ENCODE results near the gene HOGA1.
"Not testable (repeated sequence)": the region's sequence is repeated elsewhere in the genome, so short reads cannot be mapped to it uniquely, and the experiment has no call there.

The HOGA1 gene

GRCh38 chr10:97562329-97562728 is 21.9 kb upstream of the HOGA1 start:
- not testable (repeated sequence) for H3K27me3 ChIP-seq (replicated peaks; ENCODE audit: insufficient read depth, low read length); H3K27ac ChIP-seq (ENCODE audit: low read length); H3K36me3 ChIP-seq (replicated peaks; ENCODE audit: insufficient read depth, low read length); H3K4me2 ChIP-seq (ENCODE audit: low read depth, low read length); H4K20me1 ChIP-seq (ENCODE audit: insufficient read depth, low read length); H3K4me3 ChIP-seq (ENCODE audit: low read length); H3K9me3 ChIP-seq (replicated peaks; ENCODE audit: insufficient read depth, low read length); H3K9me2 ChIP-seq (replicated peaks; ENCODE audit: insufficient read depth, low read length); H3K79me2 ChIP-seq (ENCODE audit: low read length); DNase-seq; H3K4me1 ChIP-seq (ENCODE audit: low read length); H3F3A ChIP-seq (ENCODE audit: insufficient read depth, low read length); H2AFZ ChIP-seq (ENCODE audit: low read length); H3K9ac ChIP-seq (ENCODE audit: low read length)

- no peaks in the 10 kb centered on the region for H3K79me2 ChIP-seq (ENCODE audit: low read length)
Measured at GRCh38 chr10:97563337-97563736, 20.9 kb upstream of the HOGA1 start.

GRCh38 chr10:97564776-97565175 is 19.4 kb upstream of the HOGA1 start:
- Histone ChIP-seq H3K9ac (ENCODE audit: low read length) (no peak overlapping the region), H4K20me1 (ENCODE audit: insufficient read depth, low read length) (no peaks in the 10 kb centered on the region), H3K4me2 (ENCODE audit: low read depth, low read length) (no peak overlapping the region), H3K9me3 (replicated peaks; ENCODE audit: insufficient read depth, low read length) (no peaks in the 10 kb centered on the region), H3F3A (ENCODE audit: insufficient read depth, low read length) (no peaks in the 10 kb centered on the region), H3K4me1 (ENCODE audit: low read length) (no peaks in the 10 kb centered on the region), H3K9me2 (replicated peaks; ENCODE audit: insufficient read depth, low read length) (no peaks in the 10 kb centered on the region), H3K27me3 (replicated peaks; ENCODE audit: insufficient read depth, low read length) (no peaks in the 10 kb centered on the region), H2AFZ (ENCODE audit: low read length) (no peak overlapping the region), H3K4me3 (ENCODE audit: low read length) (no peak overlapping the region), H3K79me2 (ENCODE audit: low read length) (no peaks in the 10 kb centered on the region), H3K36me3 (replicated peaks; ENCODE audit: insufficient read depth, low read length) (no peaks in the 10 kb centered on the region), H3K27ac (ENCODE audit: low read length) (no peak overlapping the region)
- DNase-seq = no peak
- no peak for TF ChIP-seq EZH2 (optimal IDR thresholded peaks at IDR 0.05; ENCODE audit: low read depth, low read length)
- no peak for TF ChIP-seq EZH2phosphoT487 (IDR thresholded peaks at IDR 0.05; ENCODE audit: low read length)

More at GRCh38 chr10:97563337-97563736, 20.9 kb upstream of the HOGA1 start:
- no peaks in the 10 kb centered on the region for H3K36me3 ChIP-seq (replicated peaks; ENCODE audit: insufficient read depth, low read length)
- H3K9me3 ChIP-seq (replicated peaks; ENCODE audit: insufficient read depth, low read length) = no peaks in the 10 kb centered on the region
- H3K9ac ChIP-seq (ENCODE audit: low read length) = no peak overlapping the region
- no peak for TF ChIP-seq EZH2 (optimal IDR thresholded peaks at IDR 0.05; ENCODE audit: low read depth, low read length)
- TF ChIP-seq EZH2phosphoT487 (IDR thresholded peaks at IDR 0.05; ENCODE audit: low read length) = no peak
- TF ChIP-seq, protein P1, sequence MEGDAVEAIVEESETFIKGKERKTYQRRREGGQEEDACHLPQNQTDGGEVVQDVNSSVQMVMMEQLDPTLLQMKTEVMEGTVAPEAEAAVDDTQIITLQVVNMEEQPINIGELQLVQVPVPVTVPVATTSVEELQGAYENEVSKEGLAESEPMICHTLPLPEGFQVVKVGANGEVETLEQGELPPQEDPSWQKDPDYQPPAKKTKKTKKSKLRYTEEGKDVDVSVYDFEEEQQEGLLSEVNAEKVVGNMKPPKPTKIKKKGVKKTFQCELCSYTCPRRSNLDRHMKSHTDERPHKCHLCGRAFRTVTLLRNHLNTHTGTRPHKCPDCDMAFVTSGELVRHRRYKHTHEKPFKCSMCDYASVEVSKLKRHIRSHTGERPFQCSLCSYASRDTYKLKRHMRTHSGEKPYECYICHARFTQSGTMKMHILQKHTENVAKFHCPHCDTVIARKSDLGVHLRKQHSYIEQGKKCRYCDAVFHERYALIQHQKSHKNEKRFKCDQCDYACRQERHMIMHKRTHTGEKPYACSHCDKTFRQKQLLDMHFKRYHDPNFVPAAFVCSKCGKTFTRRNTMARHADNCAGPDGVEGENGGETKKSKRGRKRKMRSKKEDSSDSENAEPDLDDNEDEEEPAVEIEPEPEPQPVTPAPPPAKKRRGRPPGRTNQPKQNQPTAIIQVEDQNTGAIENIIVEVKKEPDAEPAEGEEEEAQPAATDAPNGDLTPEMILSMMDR (IDR thresholded peaks at IDR 0.05; ENCODE audit: low read length) = no peak
- no peaks in the 10 kb centered on the region for H4K20me1 ChIP-seq (ENCODE audit: insufficient read depth, low read length)
- H3F3A ChIP-seq (ENCODE audit: insufficient read depth, low read length) = no peaks in the 10 kb centered on the region
- no peak overlapping the region for H3K27ac ChIP-seq (ENCODE audit: low read length)
- no peaks in the 10 kb centered on the region for H3K4me1 ChIP-seq (ENCODE audit: low read length)
- H3K4me3 ChIP-seq (ENCODE audit: low read length) = no peak overlapping the region
- H3K27me3 ChIP-seq (replicated peaks; ENCODE audit: insufficient read depth, low read length) = no peaks in the 10 kb centered on the region
- no peak overlapping the region for H3K4me2 ChIP-seq (ENCODE audit: low read depth, low read length)
- H3K9me2 ChIP-seq (replicated peaks; ENCODE audit: insufficient read depth, low read length) = no peaks in the 10 kb centered on the region
- H2AFZ ChIP-seq (ENCODE audit: low read length) = no peak overlapping the region
- DNase-seq = no peak

DNA sequence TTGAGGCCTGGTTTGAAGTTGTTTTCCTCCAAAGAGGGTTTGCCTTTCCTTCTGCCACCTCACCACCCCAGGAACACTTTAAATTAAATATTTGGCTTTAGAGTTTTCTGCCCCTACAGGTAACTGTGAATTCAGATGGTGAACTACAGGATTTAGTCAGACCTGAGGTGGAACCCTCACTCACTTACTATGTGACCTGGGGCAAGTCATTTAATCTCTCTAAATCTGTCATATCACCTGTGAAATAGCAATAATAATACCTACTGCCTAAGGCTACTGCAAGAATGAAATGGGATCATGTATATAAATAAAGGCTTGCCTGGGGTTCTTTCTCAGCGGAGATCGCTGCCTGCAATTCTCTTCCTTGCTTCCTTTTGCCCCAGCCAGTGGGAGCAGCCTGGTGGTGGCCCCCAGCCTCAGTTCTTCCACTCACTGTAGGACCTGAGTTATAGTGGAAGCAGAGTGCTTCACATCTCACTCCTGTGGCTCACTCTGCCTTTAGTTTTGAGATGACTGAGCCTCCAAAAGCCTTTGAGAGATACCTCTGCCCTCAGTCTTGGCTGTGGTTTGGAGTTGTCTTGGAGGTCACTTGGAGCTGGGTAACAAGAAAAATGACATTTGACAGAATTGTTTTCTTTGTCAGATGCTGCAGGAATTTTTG is 17.7 kb upstream of the HOGA1 start:
- H3K9me2 ChIP-seq (replicated peaks; ENCODE audit: insufficient read depth, low read length) = no peaks in the 10 kb centered on the region
- no peaks in the 10 kb centered on the region for H3K79me2 ChIP-seq (ENCODE audit: low read length)
- H3K9me3 ChIP-seq (replicated peaks; ENCODE audit: insufficient read depth, low read length) = no peaks in the 10 kb centered on the region
- H3F3A ChIP-seq (ENCODE audit: insufficient read depth, low read length) = no peaks in the 10 kb centered on the region
- TF ChIP-seq EZH2 (optimal IDR thresholded peaks at IDR 0.05; ENCODE audit: low read depth, low read length) (no peak), EZH2phosphoT487 (IDR thresholded peaks at IDR 0.05; ENCODE audit: low read length) (no peak)
- TF ChIP-seq, protein P1 (IDR thresholded peaks at IDR 0.05; ENCODE audit: low read length) = no peak
- H3K27me3 ChIP-seq (replicated peaks; ENCODE audit: insufficient read depth, low read length) = no peaks in the 10 kb centered on the region
- no peak overlapping the region for H3K4me2 ChIP-seq (ENCODE audit: low read depth, low read length)
- DNase-seq = no peak
- H3K4me1 ChIP-seq (ENCODE audit: low read length) = no peaks in the 10 kb centered on the region
- H2AFZ ChIP-seq (ENCODE audit: low read length) = no peak overlapping the region
- H3K4me3 ChIP-seq (ENCODE audit: low read length) = no peak overlapping the region
- H3K27ac ChIP-seq (ENCODE audit: low read length) = no peak overlapping the region
- no peaks in the 10 kb centered on the region for H3K36me3 ChIP-seq (replicated peaks; ENCODE audit: insufficient read depth, low read length)
- H4K20me1 ChIP-seq (ENCODE audit: insufficient read depth, low read length) = no peaks in the 10 kb centered on the region
- H3K9ac ChIP-seq (ENCODE audit: low read length) = no peak overlapping the region
